Heart right ventricle (tissue), 16 donors: ENCODE measurements around the gene KIF26A. TPM values are rescaled to one million over a fixed set of nuclear protein-coding genes. Genes with fewer than 3 reads are reported as not detected.

Experiments
- ATAC-seq, 8 donors: fragments of 200-7000 bp; cut with Tn5 transposase; one replicate each; pipeline ENCODE4 v1.9.1; 2020; ENCODE audit warnings: mild to moderate bottlenecking in 8 of 8, moderate library complexity in 8 of 8, moderate number of reproducible peaks in 1 of 8
- DNase-seq, 2 donors: peaks; one replicate each; pipeline ENCODE4 v3.0.0-alpha.2; 2020
- H3K27ac ChIP-seq, 10 donors: fragments of 200-600 bp; sonication (generic) in 2 of 10; one replicate each; pipeline versions ENCODE4 v1.5.0 to v1.8.0; 2020 to 2022; ENCODE audit warnings: mild to moderate bottlenecking in 3 of 10
- H3K27me3 ChIP-seq, 7 donors: fragments of 200-600 bp; one replicate each; pipeline ENCODE4 v1.8.0; 2021 to 2022; ENCODE audit warnings: mild to moderate bottlenecking in 2 of 7
- H3K36me3 ChIP-seq, 9 donors: fragments of 200-600 bp; sonication (generic) in 1 of 9; one replicate each; pipeline versions ENCODE4 v1.5.0 to v1.8.0; 2020 to 2022; ENCODE audit warnings: mild to moderate bottlenecking in 2 of 9
- H3K4me1 ChIP-seq, 9 donors: fragments of 200-600 bp; sonication (generic) in 1 of 9; one replicate each; pipeline versions ENCODE4 v1.5.0 to v1.8.0; 2020 to 2022; ENCODE audit warnings: mild to moderate bottlenecking in 4 of 9
- H3K4me3 ChIP-seq, 10 donors: fragments of 200-600 bp; sonication (generic) in 2 of 10; one replicate each; pipeline versions ENCODE4 v1.5.0 to v1.8.0; 2020 to 2022; ENCODE audit warnings: mild to moderate bottlenecking in 7 of 10, moderate library complexity in 2 of 10
- H3K9me3 ChIP-seq, 11 donors: fragments of 200-600 bp in 10 of 11; sonication (generic) in 2 of 11; one replicate each; pipeline versions ENCODE4 v1.5.0 to v1.8.0; 2013 to 2022; ENCODE audit warnings: mild to moderate bottlenecking in 2 of 11, control low read depth in 1 of 11, moderate library complexity in 1 of 11
- CTCF ChIP-seq, 9 donors: fragments of 200-600 bp; sonication (generic) in 2 of 9; IDR thresholded peaks; one replicate each; pipeline versions ENCODE4 v1.5.0 to v1.8.0; 2021 to 2022; ENCODE audit warnings: antibody characterized with exemption in 9 of 9, mild to moderate bottlenecking in 5 of 9, moderate library complexity in 1 of 9
- WGBS, 2 donors: extraction: QIAGEN DNeasy Blood & Tissue Kit; methylation state at CpG; one replicate each; pipeline ENCODE4 v1.1.7; 2013; ENCODE audit warnings: inconsistent platforms in 1 of 2; 5-methylcytosine and 5-hydroxymethylcytosine counted together
- intact Hi-C, 10 donors: fragments of 100-400 bp; cut with DNase I; formaldehyde crosslinking; loops; one replicate each; pipeline versions ENCODE4 v1.11.1 to v1.14.2; 2022
- polyA plus RNA-seq, 2 donors: library from polyadenylated mRNA; stranded (reverse); fragments of 200-250 nt; gene quantifications; one replicate each; pipeline ENCODE4 v1.2.3, GENCODE V29; 2013
- total RNA-seq, 10 donors: library from RNA; stranded (reverse); fragmentation: NEBNext Ultra II Directional in 3 of 10; extraction: Animal tissue kit (Norgen Biotek cat#: 25700) in 3 of 10; gene quantifications; one replicate each; pipeline versions ENCODE4 v1.2.1 to v1.2.4, GENCODE V29; 2021 to 2023
- donor health status: Arrhythmogenic right ventricular cardiomyopathy.
- donor health status: ischemic (EF 13 %, LVEDD 7.1; RV severe dilation, severe dysfunction).
- donor health status: healthy with polysubstance abuse.
- donor health status: DM: no; HTN: yes; CAD: no.
- donor health status: DM: no; HTN: no; CAD: no.
- donor health status: ischemic (EF 25% LVEDD 6.9; RV normal size, moderate dysfunction).
- donor health status: ischemic (EF 25% LVEDD 5.7; RV mildly dilated, moderate dysfunction).
- donor health status: healthy.
- donor health status: DM: yes; HTN: yes; CAD: no.
- donor health status: Ischemic cardiomyopathy.
- donor health status: ischemic (EF 35%, LVEDD 5.7; RV mildly dilated, moderate dysfunction).
- donor health status: nonischemic (EF 11% LVEDD 7.7; RV severe dilation, severe dysfunction).
- donor health status: DM: yes; HTN: yes; CAD: no.
- donor health status: PGD.
- donor health status: ischemic (EF 29% LVEDD 5.4; RV normal size, mild dysfunction).
- donor health status: nonischemic (EF 23%, LVEDD 6.1; RV moderate dilation, normal function).

KIF26A gene
- total and polyA plus RNA-seq, 12 donors = 4.1 to 12.2 (median 6.6) TPM

GRCh38 chr14:104212206-104213095, 74.1 kb downstream of the KIF26A start:
- Histone ChIP-seq H3K9me3 (no peaks in the 10 kb centered on the region), H3K4me3 (no peak overlapping the region), H3K36me3 (no peaks in the 10 kb centered on the region), H3K4me1 (no peaks in the 10 kb centered on the region), H3K27me3 (peaks cover 0 to 31% (median 8%) of the 10 kb centered on the region in 7 donors), H3K27ac (no peak overlapping the region)
- intact Hi-C loops = no loop called here
- WGBS, 2 donors = 88 to 91% methylated on average over 27 of the region's 27 CpGs
- DNase-seq (peak in 1 of 2 donors; percentile 6), ATAC-seq (peak in 2 of 8 donors; percentile 9 to 22)
- TF ChIP-seq CTCF (IDR thresholded peaks at IDR 0.05) = no peak

- WGBS, 2 donors = 89% methylated on average over 30 of the region's 30 CpGs
- intact Hi-C loops = no loop called here
- H3K4me3 ChIP-seq = no peak overlapping the region
- no peaks in the 10 kb centered on the region for H3K9me3 ChIP-seq
- DNase-seq = peak in 1 of 2 donors; percentile 2
- H3K27ac ChIP-seq = no peak overlapping the region
- no peaks in the 10 kb centered on the region for H3K4me1 ChIP-seq
- no peak for ATAC-seq
- H3K27me3 ChIP-seq = peaks cover 0 to 31% (median 8%) of the 10 kb centered on the region in 7 donors
- TF ChIP-seq CTCF (IDR thresholded peaks at IDR 0.05) = no peak
- H3K36me3 ChIP-seq = no peaks in the 10 kb centered on the region
Observed at GRCh38 chr14:104213301-104214034, 75.1 kb downstream of the KIF26A start.

DNA sequence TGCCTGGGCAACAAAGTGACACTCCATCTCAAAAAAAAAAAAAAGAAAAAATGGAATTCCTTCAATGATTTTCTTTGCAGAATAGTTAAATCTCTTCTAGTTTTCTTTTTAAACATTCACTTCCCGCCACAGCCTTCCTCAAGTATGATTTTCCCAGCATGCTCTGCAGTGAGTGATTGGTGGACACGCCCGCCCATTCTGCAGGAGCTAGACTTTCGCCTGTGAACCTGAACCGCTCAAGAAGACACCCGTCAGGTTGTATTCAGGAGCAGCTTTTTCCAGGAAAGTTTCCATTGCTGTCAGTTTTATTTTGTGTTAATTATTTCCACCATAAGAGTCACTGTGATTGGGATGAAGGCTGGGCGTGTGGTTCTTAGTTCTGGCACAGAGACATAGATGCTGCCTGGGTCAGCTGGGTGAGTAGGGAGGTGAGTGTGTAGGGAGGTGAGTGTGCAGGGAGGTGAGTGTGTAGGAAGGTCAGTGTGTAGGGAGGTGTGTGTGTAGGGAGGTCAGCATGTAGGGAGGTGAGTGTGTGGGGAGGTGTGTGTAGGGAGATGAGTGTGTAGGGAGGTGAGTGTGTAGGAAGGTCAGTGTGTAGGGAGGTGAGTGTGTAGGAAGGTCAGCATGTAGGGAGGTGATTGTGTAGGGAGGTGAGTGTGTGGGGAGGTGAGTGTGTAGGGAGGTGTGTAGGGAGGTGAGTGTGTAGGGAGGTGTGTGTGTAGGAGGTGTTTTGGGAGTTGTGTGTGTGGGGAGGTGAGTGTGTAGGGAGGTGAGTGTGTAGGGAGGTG, 76.2 kb downstream of the KIF26A start:
- DNase-seq (peak in 1 of 2 donors; percentile 1), ATAC-seq (no peak)
- Histone ChIP-seq H3K4me3 (no peak overlapping the region), H3K27me3 (peaks cover 0 to 33% (median 8%) of the 10 kb centered on the region in 7 donors), H3K4me1 (no peaks in the 10 kb centered on the region), H3K36me3 (no peaks in the 10 kb centered on the region), H3K9me3 (no peaks in the 10 kb centered on the region), H3K27ac (no peak overlapping the region)
- intact Hi-C loops = no loop called here
- 88 to 90% methylated on average over 7 of the region's 7 CpGs for WGBS, 2 donors
- no peak for TF ChIP-seq CTCF (IDR thresholded peaks at IDR 0.05)
